Stimulated activated CD8-positive, alpha-beta memory T cell treated with anti-CD3 and anti-CD28 coated beads, Interleukin-7, amount 100 ng/mL, for 1 hour (primary cell): Measurements from ENCODE around the gene RPH3AL.

Experiments
- DNase-seq, 2 donors: peaks; one replicate each; pipeline ENCODE4 v3.0.0-alpha.2; 2020; ENCODE audit warnings: low read depth in 2 of 2

The RPH3AL gene

GRCh38 chr17:336110-337021 lies 16.2 kb downstream of the RPH3AL start:
- DNase-seq, result no peak

- no peak for DNase-seq
These were observed 16.9 kb downstream of the RPH3AL start for GRCh38 chr17:335691-336090.

GRCh38 chr17:334974-335481 lies 17.6 kb downstream of the RPH3AL start:
- DNase-seq, result no peak

- DNase-seq, result no peak
These were observed 18.8 kb downstream of the RPH3AL start for GRCh38 chr17:333626-334396.

- no peak for DNase-seq
These were observed 19.9 kb downstream of the RPH3AL start for GRCh38 chr17:332558-333322.

GRCh38 chr17:332023-332422 lies 20.6 kb downstream of the RPH3AL start:
- DNase-seq, result no peak

- DNase-seq, result no peak
These were observed 21.5 kb downstream of the RPH3AL start for GRCh38 chr17:330993-331701.

- no peak for DNase-seq
These were observed 22.7 kb downstream of the RPH3AL start for GRCh38 chr17:329784-330420.

GRCh38 chr17:327971-328370 lies 24.6 kb downstream of the RPH3AL start:
- DNase-seq, result no peak

GRCh38 chr17:327296-327695 lies 25.3 kb downstream of the RPH3AL start:
- DNase-seq, result no peak

GRCh38 chr17:326010-326621 lies 26.5 kb downstream of the RPH3AL start:
- no peak for DNase-seq

- DNase-seq, result no peak
These were observed 27.2 kb downstream of the RPH3AL start for GRCh38 chr17:325270-326009.

- no peak for DNase-seq
These were observed 28.7 kb downstream of the RPH3AL start for GRCh38 chr17:323721-324571.

GRCh38 chr17:323181-323580 lies 29.4 kb downstream of the RPH3AL start:
- no peak for DNase-seq

- no peak for DNase-seq
These were observed 30.4 kb downstream of the RPH3AL start for GRCh38 chr17:322006-322780.

- no peak for DNase-seq
These were observed 31.1 kb downstream of the RPH3AL start for GRCh38 chr17:321386-321941.

GRCh38 chr17:320809-321385 lies 31.7 kb downstream of the RPH3AL start:
- no peak for DNase-seq
